GM18861 (cell line): ENCODE results near the gene PLBD1.

Experiments
- ATAC-seq: cut with Tn5 transposase; IDR thresholded peaks from one replicate; pipeline ENCODE4 v1.9.1; 2021; ENCODE audit not compliant: unreplicated experiment

The PLBD1 gene

GRCh38 chr12:14514154-14514842 lies 53.4 kb downstream of the PLBD1 start:
- no peak for ATAC-seq

- ATAC-seq: no peak
Observed at GRCh38 chr12:14510574-14510973, 57.1 kb downstream of the PLBD1 start.

GRCh38 chr12:14505626-14506596 lies 61.8 kb downstream of the PLBD1 start:
- ATAC-seq: no peak

- no peak for ATAC-seq
Observed at GRCh38 chr12:14495326-14495725, 72.4 kb downstream of the PLBD1 start.

- no peak for ATAC-seq
Observed at GRCh38 chr12:14482886-14483285, 84.8 kb downstream of the PLBD1 start.

- ATAC-seq: no peak
Observed at GRCh38 chr12:14482361-14482760, 85.3 kb downstream of the PLBD1 start.

- no peak for ATAC-seq
Observed at GRCh38 chr12:14481201-14481600, 86.5 kb downstream of the PLBD1 start.

- ATAC-seq: no peak
Observed at GRCh38 chr12:14479004-14479403, 88.7 kb downstream of the PLBD1 start.

- ATAC-seq: no peak
Observed at GRCh38 chr12:14473707-14474287, 93.9 kb downstream of the PLBD1 start.

GRCh38 chr12:14471497-14471896 lies 96.2 kb downstream of the PLBD1 start:
- no peak for ATAC-seq

- ATAC-seq: no peak
Observed at GRCh38 chr12:14460212-14460841, 107.4 kb downstream of the PLBD1 start.

- ATAC-seq: peak; percentile 74
Observed at GRCh38 chr12:14454098-14454907, 113.4 kb downstream of the PLBD1 start.
